ENCODE data around the gene RBBP8NL. TPM values are rescaled to one million over a fixed set of nuclear protein-coding genes. Genes with fewer than 3 reads are reported as not detected.

RBBP8NL gene
- total RNA-seq, 1 experiment from 2014 or later, result 0.28 TPM

DNA sequence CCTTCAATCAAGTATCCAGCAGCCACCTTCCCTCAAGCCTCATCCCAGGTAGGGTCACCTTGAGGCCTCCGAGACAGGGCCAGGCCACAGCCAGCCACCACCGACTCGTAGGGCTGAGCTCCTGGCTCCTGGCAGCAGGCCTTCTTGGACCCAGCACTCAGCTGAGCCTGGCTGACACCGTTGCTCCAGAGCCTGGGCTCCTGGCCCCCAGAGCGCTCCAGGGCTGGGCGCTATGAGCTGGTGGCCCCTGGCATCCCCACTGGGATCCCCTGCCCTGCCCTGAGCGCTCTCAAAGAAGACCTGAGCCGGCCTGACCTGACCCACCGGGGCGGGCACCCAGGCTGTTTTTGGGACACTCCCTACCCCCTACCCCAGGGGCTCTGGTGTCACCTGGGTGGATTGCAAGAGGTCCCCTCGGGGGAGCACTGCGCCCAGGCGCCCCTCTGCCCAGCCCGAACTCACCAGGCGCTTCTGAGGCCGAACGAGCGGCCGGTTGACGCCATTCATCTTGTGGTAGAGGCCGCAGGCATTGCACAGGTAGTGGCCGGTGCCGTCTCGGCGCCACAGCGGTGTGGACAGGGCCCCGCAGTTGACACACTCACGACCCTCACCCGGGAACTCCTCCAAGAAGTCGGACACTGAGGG lies 45.7 kb upstream of the RBBP8NL start:
- no peaks in the 10 kb centered on the region for H3K79me2 ChIP-seq (ENCODE audit: insufficient read depth, low read length)
- H3K9me3 ChIP-seq (ENCODE audit: control insufficient read depth, low read depth, low read length), result no peaks in the 10 kb centered on the region
- Mint-ChIP-seq H3K27me3 (ENCODE audit: low read depth) (peaks cover 74% of the 10 kb centered on the region), H3K4me3 (no peak overlapping the region), H3K9me3 (no peaks in the 10 kb centered on the region), H3K36me3 (ENCODE audit: insufficient read depth in 1 of 3, low read depth in 3 of 3) (no peaks in the 10 kb centered on the region; a peak in 1 of 7 replicates), H3K27ac (no peak overlapping the region), H3K4me1 (peaks cover 7 to 29% of the 10 kb centered on the region in 2 experiments)
- H2BK20ac ChIP-seq (ENCODE audit: low read depth, low read length, poor library complexity, severe bottlenecking), result no peak overlapping the region
- no peak overlapping the region for H3K14ac ChIP-seq (ENCODE audit: insufficient read depth, low read length)
- no peaks in the 10 kb centered on the region for H3K4me1 ChIP-seq (ENCODE audit: insufficient read depth, low read length)
- peaks cover 30% of the 10 kb centered on the region for H3K27me3 ChIP-seq (ENCODE audit: insufficient read depth, low read length)
- H3K56ac ChIP-seq (ENCODE audit: insufficient read length, low read depth, low read length), result no peak overlapping the region
- no peak overlapping the region for H4K8ac ChIP-seq (replicated peaks; ENCODE audit: insufficient read length, low read depth, low read length)
- H4K91ac ChIP-seq (ENCODE audit: insufficient read length, low read depth, low read length), result no peak overlapping the region
- no peak overlapping the region for H2BK12ac ChIP-seq (ENCODE audit: insufficient read length, low read depth, low read length)
- H2AK5ac ChIP-seq (ENCODE audit: insufficient read length, low read length), result no peak overlapping the region
- H3K9ac ChIP-seq (ENCODE audit: extremely low read depth, insufficient read length, low read length), result no peak overlapping the region
- no peak overlapping the region for H2AFZ ChIP-seq (ENCODE audit: low read length)
- no peak overlapping the region for H3K27ac ChIP-seq (ENCODE audit: insufficient read length, low read depth, low read length)
- peaks cover 15% of the 10 kb centered on the region for H3K23me2 ChIP-seq (ENCODE audit: insufficient read length, low read depth, low read length, poor library complexity, severe bottlenecking)
- no peak overlapping the region for H3K4ac ChIP-seq (ENCODE audit: low read depth, low read length)
- no peak overlapping the region for H3K18ac ChIP-seq (ENCODE audit: insufficient read length, low read depth, low read length)
- TF ChIP-seq, protein P1, sequence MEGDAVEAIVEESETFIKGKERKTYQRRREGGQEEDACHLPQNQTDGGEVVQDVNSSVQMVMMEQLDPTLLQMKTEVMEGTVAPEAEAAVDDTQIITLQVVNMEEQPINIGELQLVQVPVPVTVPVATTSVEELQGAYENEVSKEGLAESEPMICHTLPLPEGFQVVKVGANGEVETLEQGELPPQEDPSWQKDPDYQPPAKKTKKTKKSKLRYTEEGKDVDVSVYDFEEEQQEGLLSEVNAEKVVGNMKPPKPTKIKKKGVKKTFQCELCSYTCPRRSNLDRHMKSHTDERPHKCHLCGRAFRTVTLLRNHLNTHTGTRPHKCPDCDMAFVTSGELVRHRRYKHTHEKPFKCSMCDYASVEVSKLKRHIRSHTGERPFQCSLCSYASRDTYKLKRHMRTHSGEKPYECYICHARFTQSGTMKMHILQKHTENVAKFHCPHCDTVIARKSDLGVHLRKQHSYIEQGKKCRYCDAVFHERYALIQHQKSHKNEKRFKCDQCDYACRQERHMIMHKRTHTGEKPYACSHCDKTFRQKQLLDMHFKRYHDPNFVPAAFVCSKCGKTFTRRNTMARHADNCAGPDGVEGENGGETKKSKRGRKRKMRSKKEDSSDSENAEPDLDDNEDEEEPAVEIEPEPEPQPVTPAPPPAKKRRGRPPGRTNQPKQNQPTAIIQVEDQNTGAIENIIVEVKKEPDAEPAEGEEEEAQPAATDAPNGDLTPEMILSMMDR (conservative IDR thresholded peaks at IDR 0.05), result no peak
- no peak overlapping the region for H3K4me2 ChIP-seq (ENCODE audit: insufficient read depth, insufficient read length, low read length)
- H3T11ph ChIP-seq (ENCODE audit: low read length), result no peak overlapping the region
- no CpG with 5 or more reads among the region's 30 CpGs for WGBS (ENCODE audit: extremely low coverage, insufficient read length, low lambda C conversion rate)
- no peak overlapping the region for H2BK5ac ChIP-seq (ENCODE audit: insufficient read length, low read length)
- H4K20me1 ChIP-seq (ENCODE audit: control insufficient read depth, insufficient read depth, insufficient read length), result no peaks in the 10 kb centered on the region
- no peak overlapping the region for H2BK120ac ChIP-seq (ENCODE audit: low read depth, low read length, poor library complexity, severe bottlenecking)
- H3K23ac ChIP-seq (ENCODE audit: insufficient read length, low read depth, low read length), result no peak overlapping the region
- H2BK15ac ChIP-seq (ENCODE audit: low read depth, low read length), result no peak overlapping the region
- DNase-seq, result no peak
- no peaks in the 10 kb centered on the region for H3K79me1 ChIP-seq (ENCODE audit: insufficient read depth, low read depth, low read length, poor library complexity, severe bottlenecking)
- H4K5ac ChIP-seq (ENCODE audit: insufficient read length, low read depth, low read length), result no peak overlapping the region

Measured in H9 (cell line).